ENCODE data around the gene RILPL1. TPM values are rescaled to one million over a fixed set of nuclear protein-coding genes. Genes with fewer than 3 reads are reported as not detected.

RILPL1 gene
- total and polyA plus RNA-seq, 9 of the 15 experiments (the other 6 are each of a cell fraction or from before 2014, with no cell fraction given): 0.25 to 10.6 (median 8.6) TPM

DNA sequence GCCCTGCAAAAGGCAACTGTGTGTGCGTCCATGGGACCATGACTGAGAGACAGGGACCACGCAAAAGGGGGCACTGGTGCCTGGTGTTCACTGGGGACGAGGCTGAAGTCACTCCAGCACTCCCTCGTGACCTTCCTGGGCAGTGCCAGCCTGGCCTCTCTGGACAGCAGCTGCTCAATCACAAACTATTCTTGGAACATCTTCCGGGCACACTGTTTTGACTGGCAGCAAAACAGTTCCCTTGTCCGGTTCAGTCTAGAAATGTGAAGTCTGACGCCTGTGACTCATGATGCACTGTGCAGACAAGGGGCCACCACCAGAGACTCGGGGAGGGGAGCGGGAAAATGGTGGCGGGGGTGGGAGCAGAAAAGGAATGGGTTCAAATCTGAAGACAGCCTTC lies 54.8 kb downstream of the RILPL1 start:
- TF ChIP-seq ESRRB (CRISPR knock-in tag; IDR thresholded peaks at IDR 0.05; ENCODE audit: borderline replicate concordance): no peak
- TF ChIP-seq, protein P1, sequence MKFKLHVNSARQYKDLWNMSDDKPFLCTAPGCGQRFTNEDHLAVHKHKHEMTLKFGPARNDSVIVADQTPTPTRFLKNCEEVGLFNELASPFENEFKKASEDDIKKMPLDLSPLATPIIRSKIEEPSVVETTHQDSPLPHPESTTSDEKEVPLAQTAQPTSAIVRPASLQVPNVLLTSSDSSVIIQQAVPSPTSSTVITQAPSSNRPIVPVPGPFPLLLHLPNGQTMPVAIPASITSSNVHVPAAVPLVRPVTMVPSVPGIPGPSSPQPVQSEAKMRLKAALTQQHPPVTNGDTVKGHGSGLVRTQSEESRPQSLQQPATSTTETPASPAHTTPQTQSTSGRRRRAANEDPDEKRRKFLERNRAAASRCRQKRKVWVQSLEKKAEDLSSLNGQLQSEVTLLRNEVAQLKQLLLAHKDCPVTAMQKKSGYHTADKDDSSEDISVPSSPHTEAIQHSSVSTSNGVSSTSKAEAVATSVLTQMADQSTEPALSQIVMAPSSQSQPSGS (CRISPR knock-in tag; IDR thresholded peaks at IDR 0.05): no peak
- TF ChIP-seq MAFK (IDR thresholded peaks at IDR 0.05; ENCODE audit: low read length): no peak
- TF ChIP-seq, protein P2, sequence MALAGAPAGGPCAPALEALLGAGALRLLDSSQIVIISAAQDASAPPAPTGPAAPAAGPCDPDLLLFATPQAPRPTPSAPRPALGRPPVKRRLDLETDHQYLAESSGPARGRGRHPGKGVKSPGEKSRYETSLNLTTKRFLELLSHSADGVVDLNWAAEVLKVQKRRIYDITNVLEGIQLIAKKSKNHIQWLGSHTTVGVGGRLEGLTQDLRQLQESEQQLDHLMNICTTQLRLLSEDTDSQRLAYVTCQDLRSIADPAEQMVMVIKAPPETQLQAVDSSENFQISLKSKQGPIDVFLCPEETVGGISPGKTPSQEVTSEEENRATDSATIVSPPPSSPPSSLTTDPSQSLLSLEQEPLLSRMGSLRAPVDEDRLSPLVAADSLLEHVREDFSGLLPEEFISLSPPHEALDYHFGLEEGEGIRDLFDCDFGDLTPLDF (CRISPR knock-in tag; IDR thresholded peaks at IDR 0.05): no peak
- TF ChIP-seq, protein P3, sequence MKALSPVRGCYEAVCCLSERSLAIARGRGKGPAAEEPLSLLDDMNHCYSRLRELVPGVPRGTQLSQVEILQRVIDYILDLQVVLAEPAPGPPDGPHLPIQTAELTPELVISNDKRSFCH (CRISPR knock-in tag; IDR thresholded peaks at IDR 0.05): no peak
- TF ChIP-seq, protein P3 (tag; IDR thresholded peaks at IDR 0.05): no peak
- no peak for TF ChIP-seq KLF1 (tag; IDR thresholded peaks at IDR 0.05)
- TF ChIP-seq TSC22D4 (tag; IDR thresholded peaks at IDR 0.05): no peak
- no peak for TF ChIP-seq CHCHD3 (CRISPR knock-in tag; IDR thresholded peaks at IDR 0.05)
- TF ChIP-seq SIN3A (IDR thresholded peaks at IDR 0.05; ENCODE audit: borderline replicate concordance in 2 of 2, control insufficient read depth in 1 of 2, low read depth in 2 of 2, low read length in 2 of 2): no peak
- TF ChIP-seq IRF2 (CRISPR knock-in tag; IDR thresholded peaks at IDR 0.05): no peak
- TF ChIP-seq, protein P4, sequence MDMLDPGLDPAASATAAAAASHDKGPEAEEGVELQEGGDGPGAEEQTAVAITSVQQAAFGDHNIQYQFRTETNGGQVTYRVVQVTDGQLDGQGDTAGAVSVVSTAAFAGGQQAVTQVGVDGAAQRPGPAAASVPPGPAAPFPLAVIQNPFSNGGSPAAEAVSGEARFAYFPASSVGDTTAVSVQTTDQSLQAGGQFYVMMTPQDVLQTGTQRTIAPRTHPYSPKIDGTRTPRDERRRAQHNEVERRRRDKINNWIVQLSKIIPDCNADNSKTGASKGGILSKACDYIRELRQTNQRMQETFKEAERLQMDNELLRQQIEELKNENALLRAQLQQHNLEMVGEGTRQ (CRISPR knock-in tag; IDR thresholded peaks at IDR 0.05): no peak
- TF ChIP-seq LEF1 (IDR thresholded peaks at IDR 0.05): no peak
- no peak for TF ChIP-seq DDX20 (tag; IDR thresholded peaks at IDR 0.05; ENCODE audit: low read depth)
- Histone ChIP-seq H3K36me3 (ENCODE audit: control insufficient read depth, insufficient read depth, low read length) (peaks cover 40% of the 10 kb centered on the region; the same call in 2 of the 3 replicates), H4K20me1 (replicated peaks; ENCODE audit: control insufficient read depth, insufficient read depth, low read length) (no peaks in the 10 kb centered on the region), H3K4me3 (no peak overlapping the region), H3K27ac (ENCODE audit: extremely low read depth, low read depth, low read length) (no peak overlapping the region), H2AFZ (ENCODE audit: low read depth, low read length) (no peak overlapping the region), H3K4me1 (replicated peaks in 1 of 2; ENCODE audit: control insufficient read depth in 2 of 2, insufficient read depth in 2 of 2, low read length in 2 of 2) (peaks cover 0 to 4% of the 10 kb centered on the region in 2 experiments; a peak in 2 of 5 replicates), H3K27me3 (ENCODE audit: control insufficient read depth in 2 of 2, insufficient read depth in 2 of 2, low read length in 2 of 2) (no peaks in the 10 kb centered on the region), H3K4me2 (ENCODE audit: insufficient read depth, low read length) (no peak overlapping the region), H3K79me2 (ENCODE audit: control insufficient read depth, insufficient read depth, low read length) (no peaks in the 10 kb centered on the region), H3K9me1 (ENCODE audit: control insufficient read depth, insufficient read depth, low read length) (no peaks in the 10 kb centered on the region), H3K9ac (ENCODE audit: insufficient read depth in 1 of 2, low read depth in 2 of 2, low read length in 2 of 2) (0 out of 4 replicates have a peak overlapping the region, but pooled peaks of 1 of the 2 experiments have one; percentile 14), H3K9me3 (replicated peaks; ENCODE audit: control insufficient read depth, insufficient read depth, low read depth, low read length) (no peaks in the 10 kb centered on the region)
- no peak for DNase-seq (ENCODE audit: extremely low read depth in 1 of 4, low spot score in 3 of 4)
- ATAC-seq: no peak
- intact Hi-C loops (cut with micrococcal nuclease) (no loop called here), in situ Hi-C loops (cut with MboI) (no loop called here)
- BruUV-seq (replicated peaks): no TSS peak
- ChIA-PET CTCF (ENCODE audit: low intra/inter-chr PET ratio) (no interaction called here), POLR2A (no interaction called here)
- FAIRE-seq: no peak
- WGBS (ENCODE audit: insufficient coverage, low coverage, missing lambda C conversion rate): 75% methylated on average over 9 of the region's 10 CpGs

Data from K562 (cell line).